ENCODE measurements around the gene EXOSC7.
"Not testable (repeated sequence)": the region's sequence is repeated elsewhere in the genome, so short reads cannot be mapped to it uniquely, and the experiment has no call there.

EXOSC7 gene

GRCh38 chr3:44970926-44971490 is 5.0 kb upstream of the EXOSC7 start:
- Histone ChIP-seq H3K4me3 (ENCODE audit: insufficient read length, low read depth) (no peak overlapping the region), H3K27me3 (ENCODE audit: insufficient read depth, insufficient read length) (no peaks in the 10 kb centered on the region), H3K36me3 (ENCODE audit: insufficient read depth, insufficient read length, low read length) (peaks cover 37% of the 10 kb centered on the region), H3K9ac (ENCODE audit: insufficient read length, low read depth) (no peak overlapping the region), H3K9me3 (ENCODE audit: insufficient read depth, low read length) (no peaks in the 10 kb centered on the region), H3K4me1 (ENCODE audit: insufficient read depth, insufficient read length) (peaks cover 2% of the 10 kb centered on the region)
- no peak for DNase-seq (ENCODE audit: low read depth, low spot score)
- TF ChIP-seq YY1 (IDR thresholded peaks at IDR 0.05; ENCODE audit: insufficient read depth, insufficient read length) (no peak), SUZ12 (IDR thresholded peaks at IDR 0.05; ENCODE audit: extremely low read depth, insufficient read depth, insufficient read length) (no peak), ZNF274 (IDR thresholded peaks at IDR 0.05; ENCODE audit: low read depth, low read length) (no peak)

DNA sequence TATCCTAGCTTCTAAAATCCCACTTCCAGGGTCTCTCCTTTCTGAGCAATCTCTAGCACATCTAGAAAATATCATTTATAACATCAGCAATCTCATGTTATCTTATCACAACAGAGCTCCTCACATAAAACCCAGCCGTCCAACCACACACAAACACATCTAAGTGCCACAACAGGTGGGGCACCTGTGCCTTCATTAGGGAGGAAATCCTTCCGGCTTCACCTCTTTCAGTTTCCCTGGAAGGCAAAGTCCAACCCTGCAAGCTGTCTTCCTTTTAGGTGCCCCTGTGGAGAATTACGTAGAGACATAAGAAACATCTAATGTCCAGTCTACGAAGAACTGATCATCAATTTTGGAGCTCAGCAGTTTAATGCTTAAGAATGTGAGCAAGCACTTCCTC is 1.6 kb upstream of the EXOSC7 start:
- no peak overlapping the region for H3K9ac ChIP-seq (ENCODE audit: insufficient read length, low read depth)

DNA sequence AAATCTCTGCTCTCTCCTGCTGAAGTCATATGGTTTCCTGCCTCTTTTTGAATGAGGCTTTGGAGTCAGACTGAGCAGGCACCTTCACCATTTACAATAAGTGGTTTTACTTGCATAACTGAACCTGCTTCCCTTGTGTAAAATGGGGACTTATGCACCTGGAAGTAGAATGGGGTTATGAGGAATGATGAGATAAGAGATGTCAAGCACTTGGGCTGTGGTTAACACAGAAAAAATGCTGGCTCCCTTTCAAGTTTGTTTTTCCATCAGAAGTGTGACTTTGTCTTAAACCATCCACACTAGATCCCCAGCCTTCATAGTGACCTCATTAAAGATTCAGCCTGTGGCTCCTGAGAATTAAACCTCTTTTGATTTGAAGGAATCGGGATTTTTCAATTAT is 5.2 kb downstream of the EXOSC7 start:
- peaks cover 4% of the 10 kb centered on the region for H3K4me1 ChIP-seq (ENCODE audit: insufficient read depth, insufficient read length)
- peaks cover 79% of the 10 kb centered on the region for H3K36me3 ChIP-seq (ENCODE audit: insufficient read depth, insufficient read length, low read length)
- H3K9me3 ChIP-seq (ENCODE audit: insufficient read depth, low read length), result peaks cover 32% of the 10 kb centered on the region
- no peak overlapping the region for H3K9ac ChIP-seq (ENCODE audit: insufficient read length, low read depth)
- no peak for DNase-seq (ENCODE audit: low read depth, low spot score)
- no peaks in the 10 kb centered on the region for H3K27me3 ChIP-seq (ENCODE audit: insufficient read depth, insufficient read length)
- no peak for TF ChIP-seq YY1 (IDR thresholded peaks at IDR 0.05; ENCODE audit: insufficient read depth, insufficient read length)
- no peak for TF ChIP-seq ZNF274 (IDR thresholded peaks at IDR 0.05; ENCODE audit: low read depth, low read length)
- no peak for TF ChIP-seq SUZ12 (IDR thresholded peaks at IDR 0.05; ENCODE audit: extremely low read depth, insufficient read depth, insufficient read length)
- no peak overlapping the region for H3K4me3 ChIP-seq (ENCODE audit: insufficient read length, low read depth)

More for the DNA sequence above, 1.6 kb upstream of the EXOSC7 start:
- no peak for TF ChIP-seq ZNF274 (IDR thresholded peaks at IDR 0.05; ENCODE audit: low read depth, low read length)
- TF ChIP-seq SUZ12 (IDR thresholded peaks at IDR 0.05; ENCODE audit: extremely low read depth, insufficient read depth, insufficient read length), result no peak
- no peak for TF ChIP-seq YY1 (IDR thresholded peaks at IDR 0.05; ENCODE audit: insufficient read depth, insufficient read length)
- Histone ChIP-seq H3K4me3 (ENCODE audit: insufficient read length, low read depth) (peak overlapping the region; percentile 98), H3K27me3 (ENCODE audit: insufficient read depth, insufficient read length) (no peaks in the 10 kb centered on the region), H3K4me1 (ENCODE audit: insufficient read depth, insufficient read length) (peaks cover 6% of the 10 kb centered on the region), H3K36me3 (ENCODE audit: insufficient read depth, insufficient read length, low read length) (peaks cover 58% of the 10 kb centered on the region), H3K9me3 (ENCODE audit: insufficient read depth, low read length) (no peaks in the 10 kb centered on the region)
- no peak for DNase-seq (ENCODE audit: low read depth, low spot score)

- H3K4me3 ChIP-seq (ENCODE audit: insufficient read length, low read depth), result no peak overlapping the region
- no peak for DNase-seq (ENCODE audit: low read depth, low spot score)
These were observed 5.7 kb downstream of the EXOSC7 start for GRCh38 chr3:44981751-44982150.

DNA sequence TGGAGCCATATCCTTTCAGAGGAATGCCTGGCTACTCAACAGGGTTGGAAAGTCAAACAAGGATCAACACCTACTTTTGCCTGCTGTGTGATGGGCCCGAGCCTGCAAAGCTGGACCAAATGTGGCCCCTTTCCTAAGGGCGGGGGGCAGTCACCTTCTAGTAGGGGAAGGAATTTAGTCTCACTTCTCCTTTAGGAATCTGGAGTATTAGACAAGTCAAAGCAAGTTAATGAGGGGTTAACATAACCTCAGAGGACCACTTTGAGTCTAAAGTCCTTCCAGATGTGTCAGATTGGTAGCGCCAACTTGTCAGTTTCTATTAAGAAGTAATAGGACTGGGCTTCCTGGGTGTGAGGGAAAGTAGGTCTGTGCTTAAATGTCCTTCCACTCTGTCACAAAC is 6.8 kb downstream of the EXOSC7 start:
- peaks cover 48% of the 10 kb centered on the region for H3K9me3 ChIP-seq (ENCODE audit: insufficient read depth, low read length)
- H3K4me1 ChIP-seq (ENCODE audit: insufficient read depth, insufficient read length), result no peaks in the 10 kb centered on the region
- H3K4me3 ChIP-seq (ENCODE audit: insufficient read length, low read depth), result no peak overlapping the region
- H3K27me3 ChIP-seq (ENCODE audit: insufficient read depth, insufficient read length), result no peaks in the 10 kb centered on the region
- DNase-seq (ENCODE audit: low read depth, low spot score), result no peak
- TF ChIP-seq SUZ12 (IDR thresholded peaks at IDR 0.05; ENCODE audit: extremely low read depth, insufficient read depth, insufficient read length) (no peak), YY1 (IDR thresholded peaks at IDR 0.05; ENCODE audit: insufficient read depth, insufficient read length) (no peak), ZNF274 (IDR thresholded peaks at IDR 0.05; ENCODE audit: low read depth, low read length) (no peak)
- peaks cover 77% of the 10 kb centered on the region for H3K36me3 ChIP-seq (ENCODE audit: insufficient read depth, insufficient read length, low read length)
- no peak overlapping the region for H3K9ac ChIP-seq (ENCODE audit: insufficient read length, low read depth)

More at GRCh38 chr3:44981751-44982150, 5.7 kb downstream of the EXOSC7 start:
- H3K4me1 ChIP-seq (ENCODE audit: insufficient read depth, insufficient read length), result peaks cover 4% of the 10 kb centered on the region
- H3K27me3 ChIP-seq (ENCODE audit: insufficient read depth, insufficient read length), result no peaks in the 10 kb centered on the region
- H3K9me3 ChIP-seq (ENCODE audit: insufficient read depth, low read length), result peaks cover 37% of the 10 kb centered on the region
- TF ChIP-seq ZNF274 (IDR thresholded peaks at IDR 0.05; ENCODE audit: low read depth, low read length) (no peak), SUZ12 (IDR thresholded peaks at IDR 0.05; ENCODE audit: extremely low read depth, insufficient read depth, insufficient read length) (no peak), YY1 (IDR thresholded peaks at IDR 0.05; ENCODE audit: insufficient read depth, insufficient read length) (no peak)
- H3K9ac ChIP-seq (ENCODE audit: insufficient read length, low read depth), result no peak overlapping the region
- peaks cover 82% of the 10 kb centered on the region for H3K36me3 ChIP-seq (ENCODE audit: insufficient read depth, insufficient read length, low read length)

DNA sequence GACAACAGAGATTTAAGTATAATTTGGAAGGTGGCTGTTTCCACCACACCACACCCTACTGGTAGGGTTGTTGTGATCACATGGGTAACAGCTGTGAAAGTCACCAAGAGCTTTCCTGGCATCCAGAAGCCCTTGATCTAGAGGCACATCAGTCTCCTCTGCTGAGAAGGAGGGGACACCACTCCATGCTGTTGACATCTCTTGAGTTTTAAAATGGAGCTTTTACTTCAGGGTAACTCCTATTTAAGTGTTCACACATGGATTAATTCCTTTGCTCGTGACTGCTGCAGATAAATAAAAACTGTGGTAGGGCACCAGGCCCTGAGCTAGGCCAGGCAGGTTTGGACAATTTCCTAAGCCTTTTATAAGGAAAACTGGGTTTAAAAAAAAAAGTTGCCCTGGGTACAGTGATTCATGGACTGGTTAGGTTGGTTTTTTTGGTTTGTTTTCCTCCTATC is 7.5 kb downstream of the EXOSC7 start:
- Histone ChIP-seq H3K4me1 (ENCODE audit: insufficient read depth, insufficient read length) (no peaks in the 10 kb centered on the region), H3K36me3 (ENCODE audit: insufficient read depth, insufficient read length, low read length) (peaks cover 70% of the 10 kb centered on the region), H3K9ac (ENCODE audit: insufficient read length, low read depth) (no peak overlapping the region), H3K9me3 (ENCODE audit: insufficient read depth, low read length) (peaks cover 53% of the 10 kb centered on the region), H3K4me3 (ENCODE audit: insufficient read length, low read depth) (no peak overlapping the region), H3K27me3 (ENCODE audit: insufficient read depth, insufficient read length) (no peaks in the 10 kb centered on the region)
- no peak for TF ChIP-seq YY1 (IDR thresholded peaks at IDR 0.05; ENCODE audit: insufficient read depth, insufficient read length)
- TF ChIP-seq SUZ12 (IDR thresholded peaks at IDR 0.05; ENCODE audit: extremely low read depth, insufficient read depth, insufficient read length), result no peak
- TF ChIP-seq ZNF274 (IDR thresholded peaks at IDR 0.05; ENCODE audit: low read depth, low read length), result no peak
- DNase-seq (ENCODE audit: low read depth, low spot score), result no peak

GRCh38 chr3:44984335-44984734 is 8.3 kb downstream of the EXOSC7 start:
- H3K4me1 ChIP-seq (ENCODE audit: insufficient read depth, insufficient read length), result no peaks in the 10 kb centered on the region
- TF ChIP-seq YY1 (IDR thresholded peaks at IDR 0.05; ENCODE audit: insufficient read depth, insufficient read length), result no peak
- no peak for TF ChIP-seq SUZ12 (IDR thresholded peaks at IDR 0.05; ENCODE audit: extremely low read depth, insufficient read depth, insufficient read length)
- no peak for TF ChIP-seq ZNF274 (IDR thresholded peaks at IDR 0.05; ENCODE audit: low read depth, low read length)
- H3K36me3 ChIP-seq (ENCODE audit: insufficient read depth, insufficient read length, low read length), result peaks cover 68% of the 10 kb centered on the region

DNA sequence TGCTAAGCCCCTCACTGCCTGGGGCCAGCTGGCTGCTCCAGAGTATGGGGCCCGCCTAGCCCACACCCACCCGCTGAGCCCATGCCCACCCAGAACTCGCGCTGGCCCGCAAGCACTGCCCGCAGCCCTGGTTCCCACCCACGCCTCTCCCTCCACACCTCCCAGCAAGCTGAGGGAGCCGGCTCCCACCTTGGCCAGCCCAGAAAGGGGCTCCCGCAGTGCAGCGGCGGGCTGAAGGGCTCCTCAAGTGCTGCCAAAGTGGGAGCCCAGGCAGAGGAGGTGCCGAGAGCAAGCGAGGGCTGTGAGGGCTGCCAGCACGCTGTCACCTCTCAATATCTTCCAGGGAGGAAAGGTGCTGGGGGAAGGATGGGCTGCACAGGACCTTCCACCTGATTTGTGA is 10.3 kb downstream of the EXOSC7 start:
- DNase-seq (ENCODE audit: low read depth, low spot score); H3K9ac ChIP-seq (ENCODE audit: insufficient read length, low read depth); H3K4me1 ChIP-seq (ENCODE audit: insufficient read depth, insufficient read length); H3K4me3 ChIP-seq (ENCODE audit: insufficient read length, low read depth); H3K27me3 ChIP-seq (ENCODE audit: insufficient read depth, insufficient read length): not testable (repeated sequence)
- H3K9me3 ChIP-seq (ENCODE audit: insufficient read depth, low read length), result peaks cover 53% of the 10 kb centered on the region
- peaks cover 78% of the 10 kb centered on the region for H3K36me3 ChIP-seq (ENCODE audit: insufficient read depth, insufficient read length, low read length)

More at GRCh38 chr3:44984335-44984734, 8.3 kb downstream of the EXOSC7 start:
- Histone ChIP-seq H3K9ac (ENCODE audit: insufficient read length, low read depth) (no peak overlapping the region), H3K27me3 (ENCODE audit: insufficient read depth, insufficient read length) (no peaks in the 10 kb centered on the region), H3K4me3 (ENCODE audit: insufficient read length, low read depth) (no peak overlapping the region), H3K9me3 (ENCODE audit: insufficient read depth, low read length) (peaks cover 53% of the 10 kb centered on the region)
- DNase-seq (ENCODE audit: low read depth, low spot score), result no peak
